ENCODE data around the gene MTO1.

MTO1 gene

DNA sequence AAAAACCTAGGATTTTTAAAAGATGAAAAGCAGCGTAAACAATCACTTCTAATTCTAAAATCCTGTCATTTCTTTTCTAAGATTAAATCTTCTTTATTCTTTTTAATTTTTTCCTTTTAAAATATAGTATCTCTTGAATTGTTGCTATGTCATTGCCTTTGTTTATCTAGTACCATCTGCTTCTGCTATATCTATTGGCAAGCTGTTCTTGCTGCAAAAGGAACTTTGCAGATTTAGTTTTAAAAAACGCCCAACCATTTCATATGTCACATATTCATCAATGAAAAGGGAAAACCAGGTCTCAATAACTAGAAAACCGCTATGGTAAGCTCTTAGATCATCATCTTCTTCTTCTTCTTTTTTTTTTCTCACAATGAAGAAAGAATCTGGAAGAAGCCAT is 70.8 kb downstream of the MTO1 start:
- Histone ChIP-seq H3K79me2 (ENCODE audit: control insufficient read depth, insufficient read depth, low read length, poor library complexity) (no peaks in the 10 kb centered on the region), H3K4me2 (ENCODE audit: low read length) (no peak overlapping the region), H4K8ac (ENCODE audit: low read depth, low read length) (no peak overlapping the region), H3K4ac (ENCODE audit: low read depth, low read length) (no peak overlapping the region), H4K12ac (ENCODE audit: low read depth, low read length) (no peak overlapping the region), H3K18ac (ENCODE audit: low read length) (no peak overlapping the region), H3K27ac (ENCODE audit: low read depth, low read length) (no peak overlapping the region), H3K23ac (ENCODE audit: low read length) (no peak overlapping the region), H3K36me3 (ENCODE audit: control insufficient read depth in 1 of 2, insufficient read depth in 2 of 2, low read length in 2 of 2) (no peaks in the 10 kb centered on the region), H3K4me3 (ENCODE audit: low read depth, low read length) (no peak overlapping the region), H3K4me1 (ENCODE audit: control insufficient read depth in 1 of 2, insufficient read depth in 2 of 2, low read length in 2 of 2) (peaks cover 0 to 3% of the 10 kb centered on the region in 2 experiments), H2BK5ac (ENCODE audit: low read depth, low read length, poor library complexity) (no peak overlapping the region), H2AK5ac (ENCODE audit: low read length) (no peak overlapping the region), H4K91ac (ENCODE audit: low read depth, low read length) (no peak overlapping the region), H3K79me1 (ENCODE audit: low read length) (no peaks in the 10 kb centered on the region), H3K9ac (ENCODE audit: low read length) (no peak overlapping the region), H3K9me3 (ENCODE audit: insufficient read depth, low read depth, low read length) (no peaks in the 10 kb centered on the region), H2BK120ac (ENCODE audit: insufficient read depth, low read length, poor library complexity) (no peak overlapping the region), H2BK12ac (ENCODE audit: low read length) (no peak overlapping the region), H3K27me3 (ENCODE audit: insufficient read depth, low read length) (no peaks in the 10 kb centered on the region), H2AFZ (ENCODE audit: insufficient read depth, low read length, poor library complexity) (no peak overlapping the region), H3K14ac (ENCODE audit: low read length) (no peak overlapping the region)
- DNase-seq, result no peak
- no CpG with 5 or more reads among the region's 3 CpGs for WGBS (ENCODE audit: extremely low coverage, insufficient coverage, insufficient read length)

DNA sequence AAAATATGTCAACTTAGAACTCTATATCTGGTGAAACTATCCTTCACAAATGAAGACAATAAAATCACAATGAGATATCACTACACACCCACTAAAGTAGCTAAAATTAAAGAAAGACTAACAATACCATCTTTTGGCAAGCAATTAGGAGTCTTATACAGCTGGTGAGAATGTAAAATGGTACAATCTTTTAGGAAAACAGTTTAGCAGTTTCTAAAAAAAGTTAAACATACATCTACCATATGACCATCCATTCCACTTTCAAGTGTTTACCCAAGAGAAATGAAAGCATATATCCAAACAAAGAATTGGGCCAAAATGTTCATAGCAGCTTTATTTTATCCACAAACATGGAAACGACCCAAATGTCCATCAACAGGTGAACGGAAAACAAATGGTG is 73.1 kb downstream of the MTO1 start:
- no peak overlapping the region for H3K14ac ChIP-seq (ENCODE audit: low read length)
- no CpG with 5 or more reads among the region's 2 CpGs for WGBS (ENCODE audit: extremely low coverage, insufficient coverage, insufficient read length)
- H3K4ac ChIP-seq (ENCODE audit: low read depth, low read length), result no peak overlapping the region
- no peaks in the 10 kb centered on the region for H3K36me3 ChIP-seq (ENCODE audit: control insufficient read depth in 1 of 2, insufficient read depth in 2 of 2, low read length in 2 of 2)
- H3K4me2 ChIP-seq (ENCODE audit: low read length), result no peak overlapping the region
- peaks cover 0 to 3% of the 10 kb centered on the region in 2 experiments for H3K4me1 ChIP-seq (ENCODE audit: control insufficient read depth in 1 of 2, insufficient read depth in 2 of 2, low read length in 2 of 2)
- H2AFZ ChIP-seq (ENCODE audit: insufficient read depth, low read length, poor library complexity), result no peak overlapping the region
- no peak overlapping the region for H3K9ac ChIP-seq (ENCODE audit: low read length)
- H3K27me3 ChIP-seq (ENCODE audit: insufficient read depth, low read length), result no peaks in the 10 kb centered on the region
- no peak overlapping the region for H4K8ac ChIP-seq (ENCODE audit: low read depth, low read length)
- H4K12ac ChIP-seq (ENCODE audit: low read depth, low read length), result no peak overlapping the region
- H2BK12ac ChIP-seq (ENCODE audit: low read length), result no peak overlapping the region
- no peak overlapping the region for H3K27ac ChIP-seq (ENCODE audit: low read depth, low read length)
- no peak overlapping the region for H2AK5ac ChIP-seq (ENCODE audit: low read length)
- no peaks in the 10 kb centered on the region for H3K79me1 ChIP-seq (ENCODE audit: low read length)
- no peak overlapping the region for H2BK120ac ChIP-seq (ENCODE audit: insufficient read depth, low read length, poor library complexity)
- no peak overlapping the region for H2BK5ac ChIP-seq (ENCODE audit: low read depth, low read length, poor library complexity)
- no peak for DNase-seq
- H3K4me3 ChIP-seq (ENCODE audit: low read depth, low read length), result no peak overlapping the region
- H3K18ac ChIP-seq (ENCODE audit: low read length), result no peak overlapping the region
- H4K91ac ChIP-seq (ENCODE audit: low read depth, low read length), result no peak overlapping the region
- H3K79me2 ChIP-seq (ENCODE audit: control insufficient read depth, insufficient read depth, low read length, poor library complexity), result no peaks in the 10 kb centered on the region
- H3K23ac ChIP-seq (ENCODE audit: low read length), result no peak overlapping the region
- no peaks in the 10 kb centered on the region for H3K9me3 ChIP-seq (ENCODE audit: insufficient read depth, low read depth, low read length)

DNA sequence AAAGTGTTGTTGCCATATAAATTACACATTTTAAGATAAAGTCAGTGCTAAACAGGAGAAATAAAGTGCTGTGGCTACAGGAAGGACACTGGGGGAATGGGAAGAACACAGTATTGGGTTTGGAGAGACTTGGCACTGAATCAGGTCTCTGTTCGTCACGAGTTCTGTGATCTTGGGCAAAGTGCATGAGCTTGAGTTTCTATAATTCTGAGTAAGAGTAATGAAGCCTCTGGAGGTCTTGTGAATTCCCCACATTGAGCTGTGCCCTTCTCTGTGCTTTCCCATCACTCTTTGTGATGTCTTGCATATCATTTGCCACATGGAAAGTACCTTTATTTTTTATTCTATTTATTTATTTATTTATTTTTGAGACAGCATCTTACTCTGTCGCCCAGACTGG is 76.1 kb downstream of the MTO1 start:
- no peaks in the 10 kb centered on the region for H3K79me1 ChIP-seq (ENCODE audit: low read length)
- no peak overlapping the region for H2AFZ ChIP-seq (ENCODE audit: insufficient read depth, low read length, poor library complexity)
- H4K8ac ChIP-seq (ENCODE audit: low read depth, low read length), result no peak overlapping the region
- no peak overlapping the region for H2BK12ac ChIP-seq (ENCODE audit: low read length)
- no peak overlapping the region for H2BK5ac ChIP-seq (ENCODE audit: low read depth, low read length, poor library complexity)
- peaks cover 0 to 3% of the 10 kb centered on the region in 2 experiments for H3K4me1 ChIP-seq (ENCODE audit: control insufficient read depth in 1 of 2, insufficient read depth in 2 of 2, low read length in 2 of 2)
- H3K27me3 ChIP-seq (ENCODE audit: insufficient read depth, low read length), result no peaks in the 10 kb centered on the region
- no peak overlapping the region for H3K23ac ChIP-seq (ENCODE audit: low read length)
- whole genome bisulfite sequencing (ENCODE audit: extremely low coverage, insufficient coverage, insufficient read length), result no CpG with 5 or more reads among the region's 3 CpGs
- H3K9me3 ChIP-seq (ENCODE audit: insufficient read depth, low read depth, low read length), result no peaks in the 10 kb centered on the region
- H4K12ac ChIP-seq (ENCODE audit: low read depth, low read length), result no peak overlapping the region
- no peaks in the 10 kb centered on the region for H3K36me3 ChIP-seq (ENCODE audit: control insufficient read depth in 1 of 2, insufficient read depth in 2 of 2, low read length in 2 of 2)
- H3K79me2 ChIP-seq (ENCODE audit: control insufficient read depth, insufficient read depth, low read length, poor library complexity), result no peaks in the 10 kb centered on the region
- no peak overlapping the region for H3K14ac ChIP-seq (ENCODE audit: low read length)
- H3K9ac ChIP-seq (ENCODE audit: low read length), result no peak overlapping the region
- no peak overlapping the region for H3K4me3 ChIP-seq (ENCODE audit: low read depth, low read length)
- no peak overlapping the region for H3K4ac ChIP-seq (ENCODE audit: low read depth, low read length)
- H3K4me2 ChIP-seq (ENCODE audit: low read length), result no peak overlapping the region
- H4K91ac ChIP-seq (ENCODE audit: low read depth, low read length), result no peak overlapping the region
- no peak overlapping the region for H2AK5ac ChIP-seq (ENCODE audit: low read length)
- DNase-seq, result no peak
- no peak overlapping the region for H3K27ac ChIP-seq (ENCODE audit: low read depth, low read length)
- H2BK120ac ChIP-seq (ENCODE audit: insufficient read depth, low read length, poor library complexity), result no peak overlapping the region
- H3K18ac ChIP-seq (ENCODE audit: low read length), result no peak overlapping the region

- Histone ChIP-seq H2AFZ (ENCODE audit: insufficient read depth, low read length, poor library complexity) (no peak overlapping the region), H2AK5ac (ENCODE audit: low read length) (no peak overlapping the region), H3K18ac (ENCODE audit: low read length) (no peak overlapping the region), H3K4me2 (ENCODE audit: low read length) (no peak overlapping the region), H2BK12ac (ENCODE audit: low read length) (no peak overlapping the region), H4K91ac (ENCODE audit: low read depth, low read length) (no peak overlapping the region), H3K9me3 (ENCODE audit: insufficient read depth, low read depth, low read length) (no peaks in the 10 kb centered on the region), H4K12ac (ENCODE audit: low read depth, low read length) (no peak overlapping the region), H3K79me2 (ENCODE audit: control insufficient read depth, insufficient read depth, low read length, poor library complexity) (no peaks in the 10 kb centered on the region), H2BK120ac (ENCODE audit: insufficient read depth, low read length, poor library complexity) (no peak overlapping the region), H2BK5ac (ENCODE audit: low read depth, low read length, poor library complexity) (no peak overlapping the region), H4K8ac (ENCODE audit: low read depth, low read length) (no peak overlapping the region), H3K4ac (ENCODE audit: low read depth, low read length) (no peak overlapping the region), H3K27me3 (ENCODE audit: insufficient read depth, low read length) (no peaks in the 10 kb centered on the region), H3K14ac (ENCODE audit: low read length) (no peak overlapping the region), H3K9ac (ENCODE audit: low read length) (no peak overlapping the region), H3K23ac (ENCODE audit: low read length) (no peak overlapping the region), H3K36me3 (ENCODE audit: control insufficient read depth in 1 of 2, insufficient read depth in 2 of 2, low read length in 2 of 2) (no peaks in the 10 kb centered on the region), H3K79me1 (ENCODE audit: low read length) (no peaks in the 10 kb centered on the region), H3K4me1 (ENCODE audit: control insufficient read depth in 1 of 2, insufficient read depth in 2 of 2, low read length in 2 of 2) (peaks cover 0 to 3% of the 10 kb centered on the region in 2 experiments), H3K27ac (ENCODE audit: low read depth, low read length) (no peak overlapping the region), H3K4me3 (ENCODE audit: low read depth, low read length) (no peak overlapping the region)
- no peak for DNase-seq
- WGBS (ENCODE audit: extremely low coverage, insufficient coverage, insufficient read length), result no CpG with 5 or more reads among the region's 10 CpGs
Measured at GRCh38 chr6:73538116-73538779, 76.7 kb downstream of the MTO1 start.
